H1 (cell line): ENCODE results near the gene TPP2. TPM values are rescaled to one million over a fixed set of nuclear protein-coding genes. Genes with fewer than 3 reads are reported as not detected.

Source experiments
- CHD1 ChIP-seq: IDR thresholded peaks from 2 replicates; pipeline ENCODE4 v1.6.1; 2012; ENCODE audit warnings: low read depth, low read length, improper control_type of control experiment
- CREB1 ChIP-seq: IDR thresholded peaks from 2 replicates; pipeline ENCODE4 v1.6.1; 2012; ENCODE audit warnings: inconsistent platforms
- CTCF ChIP-seq, 3 experiments: IDR thresholded peaks; 1 replicate in 2 of 3; 2 replicates in 1 of 3; pipeline versions ENCODE4 v1.5.1 to v1.6.1; 2011; ENCODE audit warnings: low read length in 3 of 3, mild to moderate bottlenecking in 3 of 3, inconsistent platforms in 2 of 3, low read depth in 1 of 3, moderate library complexity in 1 of 3; ENCODE audit not compliant: insufficient read depth in 1 of 3; ENCODE audit errors: control extremely low read depth in 1 of 3
- EP300 ChIP-seq, 2 experiments: IDR thresholded peaks; 1 replicate in 1 of 2; 2 replicates in 1 of 2; pipeline ENCODE4 v1.6.1; 2011 to 2012; ENCODE audit warnings: low read depth in 2 of 2, low read length in 2 of 2, mild to moderate bottlenecking in 2 of 2, borderline replicate concordance in 1 of 2, inconsistent platforms in 1 of 2, moderate library complexity in 1 of 2
- EZH2 ChIP-seq: fragments of 200-600 bp; sonication (generic); IDR thresholded peaks from 2 replicates; pipeline ENCODE4 v1.7.1; 2012; ENCODE audit warnings: low read depth, mild to moderate bottlenecking, moderate library complexity, low read length, inconsistent platforms; ENCODE audit not compliant: severe bottlenecking
- GTF2F1 ChIP-seq: IDR thresholded peaks from 2 replicates; pipeline ENCODE4 v1.6.1; 2012; ENCODE audit warnings: low read depth, low read length, improper control_type of control experiment, borderline replicate concordance
- KDM4A ChIP-seq: IDR thresholded peaks from one replicate; pipeline ENCODE4 v1.7.1; 2012; ENCODE audit warnings: low read depth, mild to moderate bottlenecking, moderate library complexity, low read length, inconsistent platforms; ENCODE audit not compliant: severe bottlenecking
- MAX ChIP-seq: IDR thresholded peaks from 2 replicates; pipeline ENCODE4 v1.6.1; 2012; ENCODE audit warnings: inconsistent platforms
- PHF8 ChIP-seq: fragments of 200-600 bp; sonication (generic); conservative IDR thresholded peaks from 2 replicates; pipeline ENCODE4 v1.7.1; 2012; ENCODE audit warnings: low read depth, mild to moderate bottlenecking, inconsistent platforms, low read length, moderate library complexity
- RBBP5 ChIP-seq: IDR thresholded peaks from 2 replicates; pipeline ENCODE4 v1.7.1; 2012; ENCODE audit warnings: low read depth, mild to moderate bottlenecking, inconsistent platforms, low read length, moderate library complexity, borderline replicate concordance
- YY1 ChIP-seq: IDR thresholded peaks from 2 replicates; pipeline ENCODE4 v1.6.1; 2011; ENCODE audit warnings: low read depth, mild to moderate bottlenecking, low read length
- polyA plus RNA-seq, 7 experiments: library from polyadenylated mRNA; depleted of rRNA in 3 of 7; stranded (reverse) in 5 of 7; unstranded in 2 of 7; fragments of >200 nt in 5 of 7; fragments of 200-250 nt in 2 of 7; gene quantifications; 1 replicate in 5 of 7; 2 replicates in 1 of 7; 4 replicates in 1 of 7; pipeline versions ENCODE4 v1.2.1 to v1.2.3, GENCODE V29; 2011 to 2013; ENCODE audit warnings: missing spikeins in 2 of 7, mixed read lengths in 2 of 7
- total RNA-seq: library from RNA; stranded (reverse); fragmentation: NEBNext Ultra II Directional; extraction: Animal tissue kit (Norgen Biotek cat#: 25700); gene quantifications from 2 replicates; pipeline ENCODE4 v1.2.1, GENCODE V29; 2021

TPP2 gene
- total and polyA plus RNA-seq, 2 of the 8 experiments (the other 6 are each of a cell fraction or from before 2014, with no cell fraction given) = 15.9 to 85.7 TPM

GRCh38 chr13:102591988-102592781 lies 4.6 kb upstream of the TPP2 start (continued):
- TF ChIP-seq KDM4A (peak; percentile 60), EP300 (IDR thresholded peaks at IDR 0.05; ENCODE audit: borderline replicate concordance in 1 of 2, low read depth in 2 of 2, low read length in 2 of 2) (no peak), CTCF (IDR thresholded peaks at IDR 0.05; ENCODE audit: control extremely low read depth in 1 of 3, insufficient read depth in 1 of 3, low read depth in 1 of 3, low read length in 3 of 3) (peak; percentile 57 to 83 (median 60)), MAX (peak; percentile 18; the same call in 1 of the 2 replicates), CREB1 (peak; percentile 68), PHF8 (peak; percentile 71), EZH2 (no peak), YY1 (no peak), RBBP5 (peak; percentile 61; the same call in 1 of the 2 replicates), CHD1 (no peak), GTF2F1 (no peak)
